ENCODE measurements around the gene FREY1.

The FREY1 gene

GRCh38 chr11:45860764-45861510 is 46.1 kb downstream of the FREY1 start:
- no peak for DNase-seq

DNA sequence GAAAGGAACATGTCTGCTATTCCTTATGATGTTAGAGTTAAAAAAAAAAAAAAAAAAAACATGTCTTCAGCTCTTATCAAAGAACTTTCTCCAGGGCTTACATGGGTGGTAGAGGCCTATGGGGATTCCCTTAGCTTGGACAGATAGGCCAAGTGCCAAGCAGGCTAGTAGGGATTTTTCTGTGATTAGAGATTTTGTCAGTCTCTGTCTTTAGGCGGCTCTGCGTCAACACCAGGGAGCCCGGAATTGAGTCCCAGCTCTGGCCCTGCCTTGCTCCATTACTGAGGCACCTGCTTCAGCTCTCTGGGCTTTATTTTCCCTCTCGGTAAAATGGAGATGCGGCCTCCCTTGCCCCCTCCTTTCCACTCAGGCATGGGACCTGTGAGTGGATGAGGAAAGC is 46.7 kb downstream of the FREY1 start:
- no peak for DNase-seq

DNA sequence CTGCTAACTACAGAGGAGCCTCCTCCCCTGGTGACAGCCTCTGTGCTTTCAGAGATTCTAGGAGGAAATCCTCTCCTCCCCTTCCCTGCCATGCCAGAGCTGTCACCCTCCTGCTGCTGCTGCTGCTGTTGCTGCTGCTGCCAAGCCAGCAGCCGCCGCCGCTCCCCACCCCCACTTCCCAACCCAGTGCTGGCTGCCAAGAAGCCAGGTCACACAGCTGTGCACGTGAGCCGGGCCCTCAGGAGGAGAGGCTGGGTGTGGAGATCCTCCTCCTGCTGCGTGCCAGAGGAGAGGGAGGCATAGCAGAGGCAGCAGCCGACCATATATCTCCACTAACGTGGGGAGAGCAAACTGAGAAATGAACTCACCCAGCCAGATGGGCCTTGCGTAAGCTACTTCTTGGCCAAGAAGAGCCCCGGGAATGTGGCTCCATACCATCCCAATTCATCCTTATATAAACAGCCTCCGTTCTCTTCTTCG is 47.4 kb downstream of the FREY1 start:
- no peak for DNase-seq

- no peak for DNase-seq
Measured at GRCh38 chr11:45858751-45859398, 48.2 kb downstream of the FREY1 start.

- no peak for DNase-seq
Measured at GRCh38 chr11:45857961-45858474, 49.1 kb downstream of the FREY1 start.
